Thyroid gland (tissue), 4 donors: ENCODE measurements around the gene PHKA1. TPM values are rescaled to one million over a fixed set of nuclear protein-coding genes. Genes with fewer than 3 reads are reported as not detected.
"Not testable (repeated sequence)": the region's sequence is repeated elsewhere in the genome, so short reads cannot be mapped to it uniquely, and the experiment has no call there.

Experiments used
- DNase-seq, 2 donors: peaks; one replicate each; pipeline ENCODE4 v3.0.0-alpha.2; 2019
- H3K27ac ChIP-seq, 3 donors: fragments of 200-600 bp; sonication (generic); 1 replicate in 2 of 3; 2 replicates in 1 of 3; pipeline ENCODE4 v1.5.1; 2016 to 2019; ENCODE audit warnings: mild to moderate bottlenecking in 1 of 3, moderate library complexity in 1 of 3
- H3K27me3 ChIP-seq: fragments of 200-600 bp; sonication (generic); one replicate; pipeline ENCODE4 v1.5.1; 2019
- H3K36me3 ChIP-seq, 2 donors: fragments of 200-600 bp; sonication (generic); one replicate each; pipeline ENCODE4 v1.5.1; 2016 to 2019
- H3K4me1 ChIP-seq, 2 donors: fragments of 200-600 bp; sonication (generic); one replicate each; pipeline ENCODE4 v1.5.1; 2017 to 2019
- H3K4me3 ChIP-seq, 3 donors: fragments of 200-600 bp; sonication (generic); replicated peaks in 1 of 3; 1 replicate in 2 of 3; 2 replicates in 1 of 3; pipeline ENCODE4 v1.5.1; 2016; ENCODE audit warnings: mild to moderate bottlenecking in 1 of 3
- H3K9me3 ChIP-seq: fragments of 200-600 bp; sonication (generic); one replicate; pipeline ENCODE4 v1.5.1; 2017
- POLR2A ChIP-seq, 2 donors: fragments of 450-650 bp; IDR thresholded peaks; one replicate each; pipeline ENCODE4 v1.6.1; 2017; ENCODE audit warnings: antibody characterized with exemption in 2 of 2, mild to moderate bottlenecking in 2 of 2, moderate library complexity in 1 of 2
- WGBS, 2 donors: methylation state at CpG; one replicate each; pipeline ENCODE4 v1.1.5; 2017; 5-methylcytosine and 5-hydroxymethylcytosine counted together
- intact Hi-C: fragments of 100-400 bp; cut with DNase I; formaldehyde crosslinking; loops from one replicate; pipeline ENCODE4 v1.15.1; 2023
- total RNA-seq, 4 donors: library from RNA; depleted of rRNA; stranded (reverse); fragments of >200 nt; gene quantifications; one replicate each; pipeline ENCODE4 v1.2.3, GENCODE V29; 2016
- TF ChIP-seq, protein P1 (sequence below), 6 experiments: fragments of 200-600 bp in 3 of 6; fragments of 450-650 bp in 3 of 6; sonication (generic) in 3 of 6; IDR thresholded peaks; one replicate each; pipeline ENCODE4 v1.5.1; 2016 to 2019; ENCODE audit warnings: antibody characterized with exemption in 6 of 6, mild to moderate bottlenecking in 2 of 6, inconsistent platforms in 1 of 6, moderate library complexity in 1 of 6

PHKA1 gene
- total RNA-seq, 4 donors from 2014 or later = 12.4 to 16.1 (median 14.4) TPM

DNA sequence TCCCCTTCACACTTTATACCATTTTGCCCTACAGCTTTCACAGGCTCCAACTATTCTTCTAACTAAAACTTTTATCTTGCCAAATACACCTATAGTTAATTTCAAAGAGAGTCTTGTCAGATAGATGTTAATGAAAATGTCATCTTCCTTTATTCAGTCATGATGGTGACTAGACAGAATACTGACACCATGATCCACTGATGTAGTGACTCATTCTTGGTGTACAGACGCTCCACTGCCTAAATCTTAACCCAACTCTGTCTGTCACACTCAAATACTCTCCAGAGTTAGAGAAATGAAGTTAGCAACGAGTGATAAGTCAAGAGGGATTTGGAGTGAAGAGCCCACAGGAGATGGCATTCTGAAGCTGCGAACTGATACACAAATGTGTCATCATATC lies 109.4 kb downstream of the PHKA1 start:
- Histone ChIP-seq H3K4me3 (no peak overlapping the region), H3K4me1 (no peaks in the 10 kb centered on the region), H3K27me3 (no peaks in the 10 kb centered on the region), H3K27ac (no peak overlapping the region), H3K36me3 (no peaks in the 10 kb centered on the region), H3K9me3 (no peaks in the 10 kb centered on the region)
- intact Hi-C loops = no loop called here
- TF ChIP-seq, protein P1, sequence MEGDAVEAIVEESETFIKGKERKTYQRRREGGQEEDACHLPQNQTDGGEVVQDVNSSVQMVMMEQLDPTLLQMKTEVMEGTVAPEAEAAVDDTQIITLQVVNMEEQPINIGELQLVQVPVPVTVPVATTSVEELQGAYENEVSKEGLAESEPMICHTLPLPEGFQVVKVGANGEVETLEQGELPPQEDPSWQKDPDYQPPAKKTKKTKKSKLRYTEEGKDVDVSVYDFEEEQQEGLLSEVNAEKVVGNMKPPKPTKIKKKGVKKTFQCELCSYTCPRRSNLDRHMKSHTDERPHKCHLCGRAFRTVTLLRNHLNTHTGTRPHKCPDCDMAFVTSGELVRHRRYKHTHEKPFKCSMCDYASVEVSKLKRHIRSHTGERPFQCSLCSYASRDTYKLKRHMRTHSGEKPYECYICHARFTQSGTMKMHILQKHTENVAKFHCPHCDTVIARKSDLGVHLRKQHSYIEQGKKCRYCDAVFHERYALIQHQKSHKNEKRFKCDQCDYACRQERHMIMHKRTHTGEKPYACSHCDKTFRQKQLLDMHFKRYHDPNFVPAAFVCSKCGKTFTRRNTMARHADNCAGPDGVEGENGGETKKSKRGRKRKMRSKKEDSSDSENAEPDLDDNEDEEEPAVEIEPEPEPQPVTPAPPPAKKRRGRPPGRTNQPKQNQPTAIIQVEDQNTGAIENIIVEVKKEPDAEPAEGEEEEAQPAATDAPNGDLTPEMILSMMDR (IDR thresholded peaks at IDR 0.05) = no peak
- no peak for TF ChIP-seq POLR2A (IDR thresholded peaks at IDR 0.05)
- DNase-seq = no peak
- 86 to 88% methylated on average over 3 of the region's 3 CpGs for WGBS, 2 donors

DNA sequence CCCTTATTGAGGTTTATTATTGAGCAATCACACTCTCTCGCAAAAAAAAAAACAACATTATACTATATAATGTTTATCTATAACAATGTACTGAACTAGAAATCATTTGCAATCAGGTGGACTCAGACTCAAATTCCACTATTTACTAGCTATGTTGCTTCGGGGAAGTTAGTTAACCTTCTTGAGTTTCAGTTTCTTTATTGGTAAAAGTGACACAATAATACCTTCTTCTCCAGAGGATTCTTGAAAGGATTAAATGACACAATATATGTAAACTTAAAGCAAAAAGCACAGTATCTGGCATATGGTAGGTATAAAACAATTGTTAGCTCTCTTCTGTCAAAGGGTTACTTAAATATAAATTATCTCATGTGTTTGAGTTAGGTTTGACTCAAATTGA lies 110.0 kb downstream of the PHKA1 start:
- Histone ChIP-seq H3K4me1 (no peaks in the 10 kb centered on the region), H3K27me3 (no peaks in the 10 kb centered on the region), H3K27ac (no peak overlapping the region), H3K36me3 (no peaks in the 10 kb centered on the region), H3K9me3 (no peaks in the 10 kb centered on the region), H3K4me3 (no peak overlapping the region)
- WGBS, 2 donors = 93 to 96% methylated on average over 2 of the region's 2 CpGs
- intact Hi-C loops = no loop called here
- DNase-seq = no peak
- TF ChIP-seq, protein P1 (IDR thresholded peaks at IDR 0.05) = no peak
- no peak for TF ChIP-seq POLR2A (IDR thresholded peaks at IDR 0.05)

DNA sequence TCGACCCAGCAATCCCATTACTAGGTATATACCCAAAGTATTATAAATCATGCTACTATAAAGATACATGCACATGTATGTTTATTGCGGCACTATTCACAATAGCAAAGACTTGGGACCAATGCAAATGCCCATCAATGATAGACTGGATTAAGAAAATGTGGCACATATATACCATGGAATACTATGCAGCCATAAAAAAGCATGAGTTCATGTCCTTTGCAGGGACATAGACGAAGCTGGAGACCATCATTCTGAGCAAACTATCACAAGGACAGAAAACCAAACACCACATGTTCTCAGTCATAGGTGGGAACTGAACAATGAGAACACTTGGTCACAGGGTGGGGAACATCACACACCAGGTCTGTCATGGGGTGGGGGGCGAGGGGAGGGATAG lies 123.1 kb downstream of the PHKA1 start:
- H3K36me3 ChIP-seq, DNase-seq: not testable (repeated sequence)
- 89 to 94% methylated on average over 3 to 4 of the region's 4 CpGs for whole genome bisulfite sequencing, 2 donors

DNA sequence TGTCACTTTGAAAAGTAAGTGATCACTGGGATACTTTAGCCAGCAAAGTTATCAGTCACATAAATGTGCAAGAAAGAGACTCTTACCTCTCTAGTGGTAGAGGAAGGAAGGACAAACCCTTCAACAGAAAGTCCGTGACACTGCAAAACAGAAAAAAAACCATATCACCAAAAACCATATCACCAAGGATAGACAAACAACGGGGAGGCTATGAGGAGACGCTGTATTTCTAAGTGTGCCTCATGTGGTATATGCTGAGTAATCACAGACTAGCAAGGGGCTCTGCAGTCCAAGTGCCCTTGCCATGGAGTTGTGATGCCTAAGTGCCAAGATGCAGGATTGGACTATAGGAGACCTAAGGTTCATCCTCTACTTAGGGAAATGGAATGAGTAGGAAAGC lies 129.9 kb downstream of the PHKA1 start:
- no peak for DNase-seq
- Histone ChIP-seq H3K27me3 (no peaks in the 10 kb centered on the region), H3K9me3 (no peaks in the 10 kb centered on the region), H3K27ac (no peak overlapping the region), H3K36me3 (no peaks in the 10 kb centered on the region), H3K4me1 (no peaks in the 10 kb centered on the region), H3K4me3 (no peak overlapping the region)
- intact Hi-C loops = no loop called here
- no peak for TF ChIP-seq POLR2A (IDR thresholded peaks at IDR 0.05)
- TF ChIP-seq, protein P1 (IDR thresholded peaks at IDR 0.05) = no peak
- 92 to 97% methylated on average over 3 of the region's 3 CpGs for WGBS, 2 donors

More for the DNA sequence above, 123.1 kb downstream of the PHKA1 start:
- intact Hi-C loops, H3K9me3 ChIP-seq, H3K4me3 ChIP-seq, H3K4me1 ChIP-seq, H3K27me3 ChIP-seq, H3K27ac ChIP-seq: not testable (repeated sequence)

DNA sequence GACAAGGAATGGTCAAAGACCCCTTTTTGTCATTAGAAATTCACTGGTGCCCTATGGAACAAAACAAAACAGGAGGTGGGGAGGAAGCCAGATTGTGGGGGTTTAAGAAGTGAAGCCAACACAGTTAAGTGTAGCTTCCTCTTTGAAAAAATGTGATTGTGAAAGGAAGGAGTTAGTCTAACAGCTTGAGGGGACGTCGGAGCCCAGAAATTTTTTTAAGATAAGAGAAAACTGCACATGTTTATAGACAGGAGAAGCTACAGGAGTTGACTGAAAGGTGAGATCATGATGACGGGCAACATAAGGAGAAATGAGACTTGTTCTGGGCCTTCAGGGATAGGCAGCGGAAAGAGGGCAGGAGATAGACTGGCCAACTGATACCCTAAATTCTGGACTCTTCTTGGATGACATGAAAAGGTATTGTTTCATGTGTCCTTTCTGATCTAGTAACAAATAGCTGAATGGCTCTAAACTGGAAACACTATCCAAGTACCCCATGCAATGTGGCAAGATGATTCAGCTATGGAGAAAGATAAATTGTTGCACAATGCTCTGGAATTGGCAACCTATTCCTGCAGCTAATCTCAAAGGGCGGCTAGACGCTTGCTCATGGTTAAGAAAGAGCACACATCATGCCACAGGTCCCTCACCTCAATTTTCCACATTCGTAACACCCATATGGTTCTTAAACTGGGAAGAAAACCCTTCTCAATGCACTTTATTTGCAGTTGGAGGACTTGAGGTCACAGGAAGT lies 137.8 kb downstream of the PHKA1 start:
- 82 to 88% methylated on average over 7 of the region's 7 CpGs for WGBS, 2 donors
- intact Hi-C loops = no loop called here

More for the DNA sequence above, 137.8 kb downstream of the PHKA1 start:
- TF ChIP-seq, protein P1 (IDR thresholded peaks at IDR 0.05) = no peak
- TF ChIP-seq POLR2A (IDR thresholded peaks at IDR 0.05) = no peak
- Histone ChIP-seq H3K9me3 (no peaks in the 10 kb centered on the region), H3K36me3 (no peaks in the 10 kb centered on the region), H3K27me3 (no peaks in the 10 kb centered on the region), H3K27ac (no peak overlapping the region), H3K4me3 (no peak overlapping the region), H3K4me1 (no peaks in the 10 kb centered on the region)
- no peak for DNase-seq
